H54 (cell line): ENCODE results near the gene SPPL3.
A peak's percentile ranks its signal among the peaks of the same experiment; 100 is the strongest.

Source experiments
- DNase-seq: peaks from one replicate; pipeline ENCODE4 v3.0.0; 2011; ENCODE audit warnings: low spot score, mixed read lengths; ENCODE audit not compliant: insufficient read length
- FAIRE-seq: peaks from 3 replicates; lab custom pipeline; 2011; peaks lifted over from hg19 to GRCh38; lab: Jason Lieb, UNC
- POLR2A ChIP-seq: IDR thresholded peaks from 2 replicates; pipeline ENCODE4 v1.6.1; 2011; ENCODE audit warnings: low read depth, mild to moderate bottlenecking, low read length

The SPPL3 gene

DNA sequence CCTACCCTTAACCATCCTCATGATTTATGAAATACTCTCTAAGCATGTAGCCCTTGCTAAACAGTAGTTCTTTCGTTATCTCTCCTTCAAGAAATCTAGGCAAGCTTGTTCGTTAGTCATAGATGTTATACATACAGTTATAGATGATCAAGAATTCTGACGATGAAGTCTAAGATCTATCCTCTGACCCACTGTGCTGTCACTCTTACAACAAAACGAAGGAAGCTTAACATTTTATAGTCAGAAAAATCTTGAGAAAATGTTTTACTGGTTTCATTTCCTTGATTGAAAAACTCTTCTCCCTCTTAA is 68.9 kb downstream of the SPPL3 start:
- TF ChIP-seq POLR2A, result no peak
- FAIRE-seq (no peak), DNase-seq (no peak)

DNA sequence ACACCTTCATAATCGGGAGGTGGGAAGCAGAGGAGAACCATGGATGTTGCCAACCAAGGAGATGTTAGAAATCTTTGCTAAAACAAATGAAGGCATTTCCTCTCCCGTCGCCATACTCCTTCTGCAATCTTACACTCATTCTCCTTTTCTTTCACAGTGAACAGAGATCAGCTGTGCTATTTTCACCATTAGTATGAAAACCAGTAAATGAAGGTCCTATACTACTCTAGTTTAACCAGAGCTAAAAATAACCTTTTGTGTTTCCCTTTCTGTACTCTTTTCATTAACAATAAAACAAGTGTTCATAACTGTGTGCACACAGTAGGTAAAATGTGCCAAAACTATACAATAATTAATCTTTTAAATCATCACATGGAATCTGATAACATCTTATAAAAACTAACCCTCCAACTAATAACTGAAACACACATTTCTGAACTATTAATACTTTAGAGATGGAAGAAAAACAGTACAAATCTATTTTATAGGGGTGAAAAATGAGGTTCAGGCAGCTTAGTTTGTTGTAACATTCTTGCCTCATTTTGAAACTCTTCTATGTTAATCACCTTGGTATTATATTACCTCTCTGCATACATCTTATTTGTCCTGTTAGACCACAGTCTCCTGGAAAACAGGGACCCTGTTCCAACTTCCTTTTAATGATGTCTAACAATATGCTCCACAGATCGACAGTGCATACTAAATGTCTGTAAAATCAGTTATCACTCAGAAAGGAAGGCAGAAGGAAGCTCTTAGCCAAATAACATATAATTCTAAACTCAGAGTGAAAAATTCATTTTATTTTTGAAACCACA is 69.5 kb downstream of the SPPL3 start:
- TF ChIP-seq POLR2A, result no peak
- DNase-seq, result no peak
- FAIRE-seq, result no peak

DNA sequence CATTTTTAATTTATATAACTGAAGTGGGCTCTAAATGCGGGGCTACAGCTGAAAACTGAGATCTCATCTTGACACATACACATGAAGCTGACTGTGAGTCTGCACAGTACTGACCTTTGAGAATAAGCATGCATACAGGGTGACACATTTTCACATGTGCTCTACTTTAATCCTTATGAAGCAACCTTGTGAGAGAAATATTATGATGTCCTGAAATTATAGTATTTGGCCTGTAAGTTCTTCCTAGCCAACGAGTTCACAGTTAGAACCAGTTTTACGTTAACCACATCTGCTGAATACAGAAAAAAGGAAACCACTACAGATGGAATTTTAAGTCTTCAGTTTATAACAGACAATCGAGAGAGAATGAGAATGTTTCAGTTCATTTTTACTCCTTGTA is 70.3 kb downstream of the SPPL3 start:
- DNase-seq, result no peak
- peak; percentile 30 for FAIRE-seq
- TF ChIP-seq POLR2A, result no peak

DNA sequence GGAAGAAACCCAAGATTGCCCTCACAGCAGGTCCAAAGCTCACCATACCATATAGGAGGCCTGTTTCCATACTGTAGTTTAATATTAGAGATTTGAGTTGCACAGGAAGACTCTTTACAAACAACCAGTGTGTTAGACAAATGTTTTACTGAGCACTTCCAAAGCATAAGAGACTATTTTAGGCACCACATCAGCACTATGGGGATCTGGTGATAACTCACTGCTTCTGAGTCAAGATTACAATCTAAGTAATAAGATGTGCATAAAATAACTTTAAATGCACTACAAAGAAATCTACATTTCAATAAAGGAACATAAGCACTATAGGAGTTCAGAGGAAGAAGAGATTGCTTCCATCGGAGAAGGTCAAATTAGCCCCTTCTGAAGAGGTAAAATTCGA is 71.4 kb downstream of the SPPL3 start:
- FAIRE-seq, result no peak
- no peak for DNase-seq
- no peak for TF ChIP-seq POLR2A

- FAIRE-seq (no peak), DNase-seq (no peak)
- TF ChIP-seq POLR2A, result no peak
These were observed 72.4 kb downstream of the SPPL3 start for GRCh38 chr12:120831648-120832267.

DNA sequence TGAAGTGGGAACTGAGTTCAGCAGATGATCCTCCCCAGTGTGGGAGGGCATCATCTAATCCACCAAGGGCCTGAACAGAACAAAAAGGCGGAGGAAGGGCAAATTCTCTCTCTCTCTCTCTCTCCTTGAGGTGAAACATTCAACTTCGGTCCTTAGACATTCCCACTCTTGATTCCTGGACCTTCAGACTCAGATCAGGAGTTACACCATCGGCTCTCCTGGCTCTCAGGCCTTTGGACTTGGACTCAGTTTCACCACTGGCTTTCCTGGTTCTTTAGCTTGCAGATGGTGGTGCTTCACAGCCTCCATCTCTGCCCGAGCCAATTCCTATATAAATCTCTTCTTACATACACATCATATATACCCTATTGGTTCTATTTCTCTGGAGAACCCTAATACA is 73.2 kb downstream of the SPPL3 start:
- TF ChIP-seq POLR2A, result no peak
- DNase-seq (no peak), FAIRE-seq (no peak)

DNA sequence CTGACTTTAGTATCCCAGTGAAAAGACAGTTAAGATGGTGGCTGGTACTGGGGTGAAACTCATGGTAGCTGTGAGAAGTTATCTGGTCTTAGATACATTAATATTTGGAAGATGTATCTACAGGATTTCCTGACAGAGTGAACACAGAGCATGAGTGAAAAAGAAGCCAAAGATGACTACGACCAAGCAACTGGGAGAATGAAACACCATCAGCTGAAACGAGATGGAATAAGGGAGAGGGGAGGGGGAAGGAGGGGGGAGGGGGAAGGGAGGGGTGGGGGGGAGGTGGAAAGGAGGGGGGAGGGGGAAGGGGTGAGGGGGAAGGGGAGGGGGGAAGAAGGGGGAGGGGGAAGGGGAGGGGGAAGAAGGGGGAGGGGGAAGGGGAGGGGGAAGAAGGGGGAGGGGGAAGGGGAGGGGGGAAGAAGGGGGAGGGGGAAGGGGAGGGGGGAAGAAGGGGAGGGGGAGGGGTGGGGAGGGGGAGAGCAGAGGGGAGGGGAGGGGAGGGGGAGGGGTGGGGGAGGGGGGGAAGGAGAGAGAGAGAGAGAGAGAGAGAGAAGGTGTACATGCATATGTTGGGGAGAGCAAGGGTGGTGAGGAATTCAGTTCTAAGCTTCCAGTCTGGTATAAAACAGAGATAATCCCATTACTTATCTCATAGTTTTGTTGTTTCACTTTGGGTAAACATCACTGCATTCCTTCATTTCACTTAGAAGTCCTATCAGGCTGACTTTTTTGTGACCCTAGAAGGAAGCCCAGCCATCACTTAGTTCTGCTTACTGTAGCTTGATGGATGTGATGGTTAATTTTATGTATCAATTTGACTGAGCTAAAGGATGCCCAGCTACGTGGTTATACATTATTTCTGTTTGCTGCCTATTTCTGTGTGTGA is 73.9 kb downstream of the SPPL3 start:
- no peak for DNase-seq
- FAIRE-seq, result no peak
- TF ChIP-seq POLR2A, result no peak

DNA sequence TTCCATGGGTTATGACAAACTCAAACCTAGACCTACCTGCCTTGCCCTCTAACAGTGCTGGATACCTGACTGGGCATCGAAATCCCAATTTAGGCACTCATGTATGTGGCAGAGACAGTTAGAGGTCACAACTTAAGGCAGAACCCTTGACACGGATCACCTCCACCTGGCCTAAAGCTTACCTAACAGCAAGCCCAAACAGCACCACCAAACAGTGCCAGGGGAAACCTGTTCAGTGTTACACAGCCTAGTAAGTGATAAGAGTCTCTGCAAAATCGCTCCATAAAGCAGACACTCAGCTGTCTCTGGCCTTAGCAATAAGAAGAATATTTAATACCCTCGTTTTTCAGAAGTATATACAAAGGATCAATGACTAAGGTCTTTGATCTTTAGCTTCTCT is 77.8 kb downstream of the SPPL3 start:
- TF ChIP-seq POLR2A, result no peak
- DNase-seq (no peak), FAIRE-seq (no peak)

- DNase-seq, result no peak
These were observed 78.8 kb downstream of the SPPL3 start for GRCh38 chr12:120825337-120825736.

DNA sequence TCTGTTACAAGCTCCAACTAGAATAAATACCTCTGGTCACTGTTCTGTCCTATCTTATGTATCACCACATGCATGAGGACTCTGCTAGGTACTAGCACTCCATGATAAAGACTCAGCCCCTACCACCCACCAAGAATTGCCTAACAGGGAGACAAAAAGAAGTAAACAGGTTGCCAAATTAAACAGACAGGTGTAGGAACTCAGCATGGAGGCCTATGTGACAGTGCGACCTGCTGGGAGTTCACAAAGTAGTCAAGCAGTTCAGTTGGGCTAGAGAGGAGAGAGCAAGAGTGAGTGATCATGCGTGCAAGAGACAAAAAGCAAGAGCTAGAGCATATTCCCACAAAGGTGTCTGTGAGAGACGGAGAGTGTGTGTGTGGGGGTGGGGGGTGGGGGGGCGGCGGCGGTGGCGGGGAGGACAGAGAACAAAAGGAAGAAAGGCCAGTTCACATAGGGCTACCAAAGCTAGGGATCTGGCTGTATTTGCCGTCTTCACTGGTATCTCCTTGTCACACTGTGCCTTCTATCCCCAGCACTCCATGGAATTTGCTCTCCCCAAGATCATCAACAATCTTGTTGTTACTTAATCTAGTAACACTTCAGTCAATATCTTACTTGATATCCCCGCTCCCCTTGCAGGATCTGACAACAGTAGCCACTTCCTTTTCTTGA is 81.2 kb downstream of the SPPL3 start:
- TF ChIP-seq POLR2A, result no peak
- FAIRE-seq, result peak; percentile 20
- DNase-seq, result no peak

More at GRCh38 chr12:120825337-120825736, 78.8 kb downstream of the SPPL3 start:
- FAIRE-seq, result peak; percentile 38
- no peak for TF ChIP-seq POLR2A

- FAIRE-seq (no peak), DNase-seq (no peak)
- no peak for TF ChIP-seq POLR2A
These were observed 82.3 kb downstream of the SPPL3 start for GRCh38 chr12:120821878-120822277.

DNA sequence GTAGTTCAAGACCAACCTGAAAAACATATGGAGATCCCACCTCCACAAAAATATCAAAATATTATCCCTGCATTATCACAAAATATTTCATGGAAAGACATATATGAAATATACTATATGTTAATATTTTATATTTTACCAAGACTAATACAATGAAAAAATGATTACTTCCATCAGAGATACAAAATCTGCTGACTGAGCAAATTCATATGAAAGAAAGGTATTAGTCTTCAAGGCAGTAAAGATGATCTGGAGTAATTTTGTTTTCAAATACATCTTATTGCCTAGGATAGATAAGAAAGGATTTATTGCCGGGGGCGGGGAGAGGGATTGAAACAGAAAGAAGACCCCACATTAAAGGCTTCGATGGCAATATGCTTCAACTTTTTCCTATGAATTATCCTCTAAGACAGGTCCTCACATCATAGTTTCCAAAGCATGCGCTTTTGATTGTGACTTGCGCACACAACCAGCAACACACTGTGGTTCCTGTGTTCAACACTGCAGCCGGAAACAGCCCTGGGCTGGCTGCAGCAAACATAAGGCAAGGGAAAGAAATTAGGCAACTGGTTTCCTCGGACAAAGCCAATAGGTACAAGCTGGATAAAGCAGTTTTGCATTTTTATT is 83.2 kb downstream of the SPPL3 start:
- TF ChIP-seq POLR2A, result no peak
- DNase-seq, result no peak
- no peak for FAIRE-seq

DNA sequence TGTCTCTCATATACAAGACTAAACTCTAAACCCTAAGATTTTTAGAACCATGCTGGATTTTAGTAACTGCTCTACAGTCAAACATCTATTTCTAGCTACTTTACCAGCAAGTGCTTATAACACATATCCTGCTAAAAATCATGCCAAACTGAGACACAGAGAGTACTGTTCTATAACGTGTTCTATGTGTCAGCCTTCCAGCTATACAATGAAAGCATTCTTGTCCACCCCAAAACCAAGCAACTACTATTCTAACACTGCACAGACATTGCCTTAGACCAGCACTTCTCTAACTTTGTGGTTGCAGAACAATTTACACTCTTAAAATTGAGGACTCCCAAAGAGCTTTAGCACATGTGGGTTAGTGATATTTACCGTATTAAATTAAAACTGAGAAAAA is 85.7 kb downstream of the SPPL3 start:
- no peak for TF ChIP-seq POLR2A
- FAIRE-seq (no peak), DNase-seq (no peak)
